Activated CD4-positive, alpha-beta memory T cell treated with anti-CD3 and anti-CD28 coated beads, Interleukin-2, amount 10 ng/mL, durations not matched to agents 7 days and 5 days (primary cell): Measurements from ENCODE around the gene FTSJ3. TPM values are rescaled to one million over a fixed set of nuclear protein-coding genes. Genes with fewer than 3 reads are reported as not detected.
"Not testable (repeated sequence)": the region's sequence is repeated elsewhere in the genome, so short reads cannot be mapped to it uniquely, and the experiment has no call there.

Source experiments
- CTCF ChIA-PET: fragments of 350-600 bp; sonication (Branson Sonifier 250); formaldehyde crosslinking; loops from one replicate; lab custom pipeline; 2021; ENCODE audit warnings: antibody characterized with exemption, inconsistent platforms; lab: Charles Lee
- POLR2A ChIA-PET: fragments of 350-600 bp; sonication (Branson Sonifier 250); formaldehyde crosslinking; loops from one replicate; lab custom pipeline; 2021; ENCODE audit warnings: antibody characterized with exemption; lab: Charles Lee
- DNase-seq: peaks from one replicate; pipeline ENCODE4 v3.0.0-alpha.2; 2020
- H3K27ac Mint-ChIP-seq: one replicate; pipeline ENCODE4 v1.8.0; 2021; ENCODE audit warnings: mild to moderate bottlenecking, mixed read lengths
- H3K27me3 Mint-ChIP-seq: one replicate; pipeline ENCODE4 v1.8.0; 2021; ENCODE audit warnings: mixed read lengths
- H3K36me3 Mint-ChIP-seq: one replicate; pipeline ENCODE4 v1.8.0; 2021; ENCODE audit warnings: low read depth, mixed read lengths
- H3K4me1 Mint-ChIP-seq: one replicate; pipeline ENCODE4 v1.8.0; 2021; ENCODE audit warnings: mixed read lengths
- H3K4me3 Mint-ChIP-seq: one replicate; pipeline ENCODE4 v1.8.0; 2021; ENCODE audit warnings: mild to moderate bottlenecking, mixed read lengths
- H3K9me3 Mint-ChIP-seq: one replicate; pipeline ENCODE4 v1.8.0; 2021; ENCODE audit warnings: mixed read lengths
- total RNA-seq, 2 experiments: library from RNA; stranded (reverse); gene quantifications; one replicate each; pipeline ENCODE4 v1.2.3, GENCODE V29; 2021

FTSJ3 gene
- total RNA-seq, 2 experiments from 2014 or later = 38.9 to 43.8 TPM

- H3K4me1 Mint-ChIP-seq = peaks cover 4% of the 10 kb centered on the region
- no peaks in the 10 kb centered on the region for H3K9me3 Mint-ChIP-seq
- no peak for DNase-seq
- ChIA-PET POLR2A (interaction anchor here (1.3 to 1.4 kb wide), 2 partner anchors 19 to 25 kb away, joined by 5 read pairs; partner anchors contain the start of genes CCDC47 and DDX42), CTCF (interaction anchor here (0.6 to 1.0 kb wide), 3 partner anchors 16 to 329 kb away, joined by 3 read pairs; no protein-coding TSS in a partner anchor)
- H3K27ac Mint-ChIP-seq = no peak overlapping the region
- no peaks in the 10 kb centered on the region for H3K27me3 Mint-ChIP-seq
- H3K36me3 Mint-ChIP-seq = peaks cover 68% of the 10 kb centered on the region
- H3K4me3 Mint-ChIP-seq = no peak overlapping the region
Measured at GRCh38 chr17:63798572-63799106, 28.8 kb downstream of the FTSJ3 start.

GRCh38 chr17:63796375-63796774, 31.1 kb downstream of the FTSJ3 start:
- H3K27ac Mint-ChIP-seq, H3K4me1 Mint-ChIP-seq, H3K9me3 Mint-ChIP-seq, H3K27me3 Mint-ChIP-seq, CTCF ChIA-PET, H3K4me3 Mint-ChIP-seq, DNase-seq, POLR2A ChIA-PET: not testable (repeated sequence)
- peaks cover 74% of the 10 kb centered on the region for H3K36me3 Mint-ChIP-seq

- POLR2A ChIA-PET = no interaction called here
- Mint-ChIP-seq H3K27me3 (no peaks in the 10 kb centered on the region), H3K9me3 (no peaks in the 10 kb centered on the region), H3K27ac (no peak overlapping the region), H3K36me3 (peaks cover 54% of the 10 kb centered on the region), H3K4me3 (no peak overlapping the region), H3K4me1 (peaks cover 5% of the 10 kb centered on the region)
- CTCF ChIA-PET = no interaction called here
- DNase-seq = no peak
Measured at GRCh38 chr17:63792055-63792729, 35.3 kb downstream of the FTSJ3 start.

GRCh38 chr17:63790057-63790456, 37.4 kb downstream of the FTSJ3 start:
- POLR2A ChIA-PET = interaction anchor here (0.9 to 1.2 kb wide), 3 partner anchors 15 to 90 kb away, joined by 3 to 4 read pairs (median 3); partner anchors contain the start of gene LIMD2
- Mint-ChIP-seq H3K36me3 (peaks cover 38% of the 10 kb centered on the region), H3K4me3 (no peak overlapping the region), H3K27me3 (no peaks in the 10 kb centered on the region), H3K9me3 (no peaks in the 10 kb centered on the region), H3K4me1 (peaks cover 10% of the 10 kb centered on the region), H3K27ac (no peak overlapping the region)
- CTCF ChIA-PET = no interaction called here
- no peak for DNase-seq

GRCh38 chr17:63786971-63787711, 40.3 kb downstream of the FTSJ3 start:
- ChIA-PET CTCF (no interaction called here), POLR2A (interaction anchor here (1.7 kb wide), 1 partner anchor 11 kb away, joined by 8 read pairs; no protein-coding TSS in a partner anchor)
- Mint-ChIP-seq H3K36me3 (peaks cover 23% of the 10 kb centered on the region), H3K27ac (no peak overlapping the region), H3K4me3 (no peak overlapping the region), H3K9me3 (no peaks in the 10 kb centered on the region), H3K4me1 (peaks cover 33% of the 10 kb centered on the region), H3K27me3 (no peaks in the 10 kb centered on the region)
- DNase-seq = no peak

GRCh38 chr17:63786117-63786516, 41.3 kb downstream of the FTSJ3 start:
- Mint-ChIP-seq H3K9me3 (no peaks in the 10 kb centered on the region), H3K4me3 (no peak overlapping the region), H3K4me1 (peaks cover 37% of the 10 kb centered on the region), H3K27ac (no peak overlapping the region), H3K27me3 (no peaks in the 10 kb centered on the region), H3K36me3 (peaks cover 24% of the 10 kb centered on the region)
- ChIA-PET CTCF (no interaction called here), POLR2A (interaction anchor here (1.4 to 1.7 kb wide), 2 partner anchors 10 to 90 kb away, joined by 3 to 8 read pairs; no protein-coding TSS in a partner anchor)
- no peak for DNase-seq

GRCh38 chr17:63785556-63785955, 41.9 kb downstream of the FTSJ3 start:
- Mint-ChIP-seq H3K27ac (no peak overlapping the region), H3K36me3 (peaks cover 28% of the 10 kb centered on the region), H3K9me3 (no peaks in the 10 kb centered on the region), H3K4me1 (peaks cover 41% of the 10 kb centered on the region), H3K4me3 (no peak overlapping the region), H3K27me3 (no peaks in the 10 kb centered on the region)
- no peak for DNase-seq
- ChIA-PET POLR2A (interaction anchor here (1.4 kb wide), 1 partner anchor 89 kb away, joined by 3 read pairs; no protein-coding TSS in a partner anchor), CTCF (interaction anchor here (0.6 kb wide), 1 partner anchor 301 kb away, joined by 4 read pairs; no protein-coding TSS in a partner anchor)

- Mint-ChIP-seq H3K36me3 (peaks cover 35% of the 10 kb centered on the region), H3K4me3 (no peak overlapping the region), H3K27me3 (no peaks in the 10 kb centered on the region), H3K27ac (no peak overlapping the region), H3K9me3 (no peaks in the 10 kb centered on the region), H3K4me1 (peaks cover 54% of the 10 kb centered on the region)
- POLR2A ChIA-PET = interaction anchor here (1.0 to 3.9 kb wide), 2 partner anchors 10 to 81 kb away, joined by 3 to 36 read pairs; partner anchors contain the start of genes CCDC47 and DDX42
- no peak for DNase-seq
- CTCF ChIA-PET = interaction anchor here (0.6 to 1.5 kb wide), 7 partner anchors 9 to 358 kb away, joined by 3 to 5 read pairs (median 3); partner anchors contain the start of gene CCDC47
Measured at GRCh38 chr17:63783522-63783921, 43.9 kb downstream of the FTSJ3 start.

GRCh38 chr17:63780928-63781327, 46.5 kb downstream of the FTSJ3 start:
- peaks cover 39% of the 10 kb centered on the region for H3K36me3 Mint-ChIP-seq
- CTCF ChIA-PET = no interaction called here
- H3K27ac Mint-ChIP-seq = no peak overlapping the region
- POLR2A ChIA-PET = interaction anchor here (0.5 to 1.1 kb wide), 2 partner anchors 47 to 83 kb away, joined by 3 read pairs; no protein-coding TSS in a partner anchor
- no peak for DNase-seq
- no peak overlapping the region for H3K4me3 Mint-ChIP-seq
- no peaks in the 10 kb centered on the region for H3K9me3 Mint-ChIP-seq
- no peaks in the 10 kb centered on the region for H3K27me3 Mint-ChIP-seq
- peaks cover 73% of the 10 kb centered on the region for H3K4me1 Mint-ChIP-seq

- Mint-ChIP-seq H3K4me1 (peaks cover 72% of the 10 kb centered on the region), H3K36me3 (peaks cover 39% of the 10 kb centered on the region)
Measured at GRCh38 chr17:63780507-63780906, 47.0 kb downstream of the FTSJ3 start.

GRCh38 chr17:63775420-63775819, 52.0 kb downstream of the FTSJ3 start:
- POLR2A ChIA-PET = interaction anchor here (0.6 to 6.2 kb wide), 17 partner anchors 8 to 336 kb away, joined by 3 to 178 read pairs (median 8); partner anchors contain the start of genes DCAF7, FTSJ3, LIMD2 and PSMC5
- H3K36me3 Mint-ChIP-seq = peaks cover 54% of the 10 kb centered on the region
- peaks cover 57% of the 10 kb centered on the region for H3K4me1 Mint-ChIP-seq
- CTCF ChIA-PET = interaction anchor here (1.0 to 4.3 kb wide), 8 partner anchors 8 to 78 kb away, joined by 3 to 29 read pairs (median 6); partner anchors contain the start of genes PSMC5 and SMARCD2
- H3K9me3 Mint-ChIP-seq = no peaks in the 10 kb centered on the region
- H3K4me3 Mint-ChIP-seq = peak overlapping the region; percentile 96
- peak overlapping the region; percentile 99 for H3K27ac Mint-ChIP-seq
- no peak for DNase-seq
- no peaks in the 10 kb centered on the region for H3K27me3 Mint-ChIP-seq

More at GRCh38 chr17:63780507-63780906, 47.0 kb downstream of the FTSJ3 start:
- Mint-ChIP-seq H3K27ac (no peak overlapping the region), H3K4me3 (no peak overlapping the region), H3K9me3 (no peaks in the 10 kb centered on the region), H3K27me3 (no peaks in the 10 kb centered on the region)
- POLR2A ChIA-PET = interaction anchor here (0.5 to 1.1 kb wide), 2 partner anchors 48 to 82 kb away, joined by 3 read pairs; no protein-coding TSS in a partner anchor
- no peak for DNase-seq
- CTCF ChIA-PET = no interaction called here

- H3K36me3 Mint-ChIP-seq = peaks cover 54% of the 10 kb centered on the region
- peaks cover 57% of the 10 kb centered on the region for H3K4me1 Mint-ChIP-seq
- H3K9me3 Mint-ChIP-seq = no peaks in the 10 kb centered on the region
- H3K4me3 Mint-ChIP-seq = peak overlapping the region; percentile 96
- H3K27me3 Mint-ChIP-seq = no peaks in the 10 kb centered on the region
- CTCF ChIA-PET = interaction anchor here (1.7 to 4.3 kb wide), 4 partner anchors 9 to 77 kb away, joined by 5 to 29 read pairs (median 12); partner anchors contain the start of gene PSMC5
- peak overlapping the region; percentile 99 for H3K27ac Mint-ChIP-seq
- peak; percentile 25 for DNase-seq
- POLR2A ChIA-PET = interaction anchor here (0.6 to 6.2 kb wide), 20 partner anchors 8 to 371 kb away, joined by 3 to 178 read pairs (median 8); partner anchors contain the start of genes DCAF7, FTSJ3, LIMD2 and MAP3K3
Measured at GRCh38 chr17:63774969-63775265, 52.5 kb downstream of the FTSJ3 start.
